GM21423 (cell line): Measurements from ENCODE around the gene CAMK2B.
"Not testable (repeated sequence)": the region's sequence is repeated elsewhere in the genome, so short reads cannot be mapped to it uniquely, and the experiment has no call there.

Source experiments
- ATAC-seq: cut with Tn5 transposase; IDR thresholded peaks from one replicate; pipeline ENCODE4 v1.9.1; 2021; ENCODE audit warnings: mild to moderate bottlenecking, moderate library complexity; ENCODE audit not compliant: unreplicated experiment

CAMK2B gene

GRCh38 chr7:44194562-44195145 is 130.7 kb downstream of the CAMK2B start:
- ATAC-seq = no peak

DNA sequence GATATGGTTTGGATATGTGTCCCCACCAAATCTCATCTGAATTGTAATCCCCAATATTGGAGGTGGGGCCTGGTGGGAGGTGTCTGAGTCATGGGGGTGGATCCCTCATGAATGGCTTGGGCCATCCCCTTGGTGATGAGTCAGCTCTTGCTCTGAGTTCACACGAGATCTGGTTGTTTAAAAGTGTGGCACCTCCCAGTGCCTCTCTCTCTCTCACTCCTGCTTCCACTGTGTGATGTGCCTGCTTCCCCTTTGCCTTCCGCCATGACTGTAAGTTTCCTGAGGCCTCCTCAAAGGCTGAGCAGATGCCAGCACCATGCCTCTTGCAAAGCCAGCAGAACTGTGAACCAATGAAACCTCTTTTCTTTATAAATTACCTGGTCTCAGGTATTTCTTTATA is 131.3 kb downstream of the CAMK2B start:
- no peak for ATAC-seq

DNA sequence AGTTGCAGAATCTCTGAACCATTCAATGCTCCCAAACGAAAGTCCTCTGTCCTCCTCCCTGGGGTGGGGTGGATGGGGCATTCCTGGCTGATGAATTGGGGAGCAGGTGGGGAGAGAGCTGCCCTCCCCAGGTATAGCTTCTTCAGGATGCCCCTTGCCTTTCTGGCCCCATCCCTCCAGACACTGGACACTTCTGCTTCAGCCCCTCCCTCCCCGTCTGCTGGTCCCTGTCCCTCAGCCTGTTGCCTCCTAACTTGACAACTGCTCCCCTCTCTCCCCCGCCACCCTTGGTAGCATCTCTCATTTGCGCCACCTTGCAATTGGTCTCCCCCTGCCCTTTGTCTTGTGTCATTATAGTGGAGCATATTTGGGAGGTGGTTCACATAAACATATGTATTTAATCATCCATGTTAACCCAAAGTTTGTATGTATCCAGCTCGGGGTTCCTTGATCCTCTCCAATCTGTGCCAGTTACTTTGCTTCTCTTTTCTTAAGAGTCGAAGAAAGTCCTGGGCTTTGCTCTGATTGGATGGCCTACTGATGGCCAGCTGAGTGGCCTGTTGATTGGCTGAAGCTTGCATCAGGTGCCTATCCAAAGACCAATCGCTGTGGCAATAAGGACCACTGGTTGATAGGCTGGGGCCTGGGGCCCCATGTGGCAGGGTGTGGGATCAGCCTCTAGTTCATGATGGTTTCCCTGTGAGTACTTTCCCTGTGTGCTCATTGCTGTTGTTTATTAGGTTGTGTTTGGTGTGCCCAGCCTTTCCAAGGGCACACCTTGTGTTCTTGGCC is 132.2 kb downstream of the CAMK2B start:
- no peak for ATAC-seq

- ATAC-seq = no peak
Observed at GRCh38 chr7:44191171-44191570, 134.2 kb downstream of the CAMK2B start.

- no peak for ATAC-seq
Observed at GRCh38 chr7:44189993-44190872, 135.2 kb downstream of the CAMK2B start.

DNA sequence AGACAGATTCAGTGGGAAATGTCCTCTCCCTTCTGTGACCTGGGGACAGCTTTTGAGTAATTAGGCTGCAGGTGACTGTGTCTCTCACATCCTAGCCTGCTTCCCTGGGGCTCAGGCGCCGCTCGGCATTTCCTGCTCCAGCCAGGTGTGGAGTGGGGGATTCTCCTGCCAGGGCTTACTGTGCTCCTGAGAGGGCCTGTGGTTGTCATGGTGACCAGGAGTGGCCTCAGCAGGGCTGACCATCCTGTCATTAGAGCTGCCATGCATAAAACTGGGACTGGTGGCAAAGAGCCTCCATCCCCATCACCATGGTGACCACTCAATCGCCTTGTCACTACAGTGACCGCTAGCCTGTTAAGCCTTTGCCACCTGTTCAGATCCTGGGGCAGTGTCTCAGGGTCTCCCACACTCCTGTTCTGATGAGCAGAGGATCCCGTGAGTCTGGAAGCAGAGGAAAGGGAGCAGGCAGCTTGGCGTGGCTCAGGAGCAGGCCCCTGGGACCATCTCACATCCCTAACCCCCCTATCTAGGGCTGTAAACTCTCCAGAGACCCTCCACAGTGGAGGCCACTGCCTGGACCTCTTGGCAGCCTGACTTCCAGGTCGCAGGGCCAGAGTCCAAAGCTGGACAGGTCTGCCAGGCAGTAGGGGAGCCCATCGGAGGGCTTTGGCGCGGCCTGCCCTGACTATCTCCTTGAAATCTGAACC is 136.0 kb downstream of the CAMK2B start, which contains the start of gene GCK:
GCK (minus strand) TSS at position 154 of the 707 bp plus-strand sequence. CDS start 486 bp downstream, outside the sequence.
- no peak for ATAC-seq

DNA sequence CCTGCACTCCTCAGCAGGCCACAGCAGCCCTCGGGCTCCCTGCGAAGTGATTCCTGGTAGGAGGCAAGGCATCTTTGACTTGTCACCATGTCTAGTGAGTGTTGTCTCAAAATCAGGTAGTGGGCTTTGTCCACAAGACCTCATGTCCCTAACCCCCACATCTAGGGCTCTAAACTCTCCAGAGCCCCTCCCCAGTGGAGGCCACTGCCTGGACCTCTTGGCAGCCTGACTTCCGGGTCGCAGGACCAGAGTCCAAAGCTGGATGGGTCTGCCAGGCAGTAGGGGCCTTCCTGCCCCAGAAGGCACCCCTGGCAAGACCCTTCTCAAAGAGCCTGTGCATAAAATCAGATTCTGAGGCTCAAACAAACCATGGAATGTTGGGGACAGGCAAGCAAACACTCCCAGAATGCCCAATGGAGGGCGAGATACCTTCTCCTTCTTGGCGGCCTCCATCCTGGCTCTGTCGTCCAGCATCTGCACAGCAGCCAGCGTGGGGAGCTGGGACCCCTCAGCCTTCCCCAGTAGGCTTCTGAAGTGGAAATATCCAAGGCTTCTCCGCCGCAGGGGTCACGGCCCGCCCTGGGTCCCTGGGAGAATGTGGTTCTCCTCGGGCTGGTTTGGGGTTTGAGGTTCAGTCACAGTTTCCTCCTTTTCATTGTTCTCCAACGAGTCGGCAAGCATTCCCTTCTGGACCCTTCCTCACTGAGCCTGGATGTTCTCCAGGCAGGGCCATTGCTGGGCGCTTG is 136.7 kb downstream of the CAMK2B start:
- no peak for ATAC-seq

DNA sequence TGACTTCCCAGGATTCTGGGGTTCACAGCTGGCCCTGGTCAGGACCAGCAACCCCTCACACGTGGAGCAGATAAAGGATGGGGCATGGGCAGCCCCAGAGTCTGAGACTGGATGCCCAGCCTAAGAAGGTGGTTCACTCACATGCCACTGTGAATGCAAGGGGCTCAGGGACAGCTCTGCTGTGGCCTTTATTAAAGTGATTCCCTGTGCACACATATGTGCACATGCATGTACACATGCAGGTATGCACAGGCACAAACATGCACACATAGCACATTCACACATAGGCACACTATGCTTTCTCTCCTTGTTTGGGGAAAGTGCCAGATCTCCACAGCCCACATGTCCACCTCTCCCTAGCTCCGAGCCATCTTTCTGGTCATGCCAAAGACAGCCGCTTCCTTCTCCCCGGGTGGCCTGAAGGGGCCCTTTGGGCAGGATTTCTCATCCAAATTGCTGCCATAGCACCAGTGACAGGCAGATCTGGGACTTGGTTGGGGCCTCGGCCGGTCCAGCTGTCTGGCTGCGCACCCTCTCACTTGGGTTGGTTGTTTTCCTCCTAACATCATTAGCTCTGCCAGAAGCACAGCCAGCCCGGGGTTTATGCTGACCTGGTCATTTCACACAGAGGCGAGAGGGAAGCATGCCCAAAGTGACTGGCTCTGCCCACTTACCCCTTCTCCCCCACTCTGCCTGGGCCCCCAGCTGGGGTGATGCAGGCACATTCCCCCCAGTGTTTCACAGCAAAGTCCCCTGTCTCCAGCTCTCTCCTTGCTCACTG is 137.6 kb downstream of the CAMK2B start:
- no peak for ATAC-seq

DNA sequence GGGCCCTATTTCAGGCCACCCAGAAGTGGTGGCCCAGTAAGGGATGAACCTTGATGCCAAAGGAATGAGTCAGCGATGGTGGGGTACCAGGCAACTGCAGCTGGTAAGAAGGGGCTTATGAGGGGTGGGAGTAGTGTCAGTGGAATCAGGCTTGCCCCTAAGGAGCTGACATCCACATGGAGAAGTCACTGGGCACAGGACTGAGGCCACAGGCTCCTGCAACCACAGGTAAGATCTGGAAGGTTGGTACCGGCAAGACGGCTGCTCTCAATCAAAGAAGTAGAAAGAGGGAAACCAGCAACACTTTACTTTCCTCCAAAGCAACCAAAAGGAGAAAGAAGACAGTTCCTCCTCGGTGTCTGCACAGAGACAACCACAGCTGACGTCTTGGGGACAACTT is 138.7 kb downstream of the CAMK2B start:
- ATAC-seq = no peak

DNA sequence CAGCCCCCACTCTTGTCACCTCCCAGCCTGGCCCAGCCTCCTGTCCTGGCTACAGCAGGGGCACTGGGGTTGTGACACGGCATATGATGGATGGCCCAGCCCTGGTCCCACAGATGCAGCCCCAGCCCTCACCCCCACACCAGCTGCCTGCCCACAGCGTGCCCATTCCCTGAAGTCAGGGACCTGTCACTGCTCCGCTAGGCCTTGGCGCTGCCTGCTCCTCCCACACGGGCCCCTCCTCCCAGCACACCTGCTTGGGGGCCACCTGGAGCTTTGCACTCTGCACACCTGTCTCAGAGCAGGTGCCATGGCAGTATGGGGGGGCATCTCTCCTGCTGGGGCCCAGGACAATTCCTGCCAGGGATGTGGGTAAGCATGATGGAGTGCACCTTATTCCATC is 139.7 kb downstream of the CAMK2B start:
- no peak for ATAC-seq

DNA sequence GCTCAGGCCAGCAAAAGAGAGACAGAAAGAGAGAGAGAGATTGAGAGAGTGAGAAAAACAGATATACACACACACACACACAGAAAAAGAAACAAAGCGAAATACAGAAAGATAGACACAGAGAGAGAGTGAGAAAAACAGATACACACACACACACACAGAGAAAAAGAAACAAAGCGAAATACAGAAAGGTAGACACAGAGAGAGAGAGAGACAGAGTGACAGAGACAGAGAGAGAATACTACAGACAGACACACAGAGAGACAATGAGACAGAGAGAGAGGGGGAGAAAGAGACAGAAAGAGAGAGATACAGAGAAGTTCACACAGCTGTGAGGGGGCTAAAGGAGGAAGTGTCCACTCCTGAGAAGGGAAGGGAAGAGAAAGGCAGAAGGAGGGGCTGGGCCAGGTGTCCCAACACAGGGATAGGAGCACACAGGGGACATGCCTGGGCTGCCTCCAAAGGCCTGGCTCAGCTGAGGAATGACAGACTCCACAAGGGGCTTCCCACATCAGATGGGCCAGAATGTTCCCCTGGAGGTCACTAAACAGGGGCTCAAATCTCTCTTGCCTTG is 140.4 kb downstream of the CAMK2B start:
- ATAC-seq = no peak

- no peak for ATAC-seq
Observed at GRCh38 chr7:44184206-44184872, 141.1 kb downstream of the CAMK2B start.

DNA sequence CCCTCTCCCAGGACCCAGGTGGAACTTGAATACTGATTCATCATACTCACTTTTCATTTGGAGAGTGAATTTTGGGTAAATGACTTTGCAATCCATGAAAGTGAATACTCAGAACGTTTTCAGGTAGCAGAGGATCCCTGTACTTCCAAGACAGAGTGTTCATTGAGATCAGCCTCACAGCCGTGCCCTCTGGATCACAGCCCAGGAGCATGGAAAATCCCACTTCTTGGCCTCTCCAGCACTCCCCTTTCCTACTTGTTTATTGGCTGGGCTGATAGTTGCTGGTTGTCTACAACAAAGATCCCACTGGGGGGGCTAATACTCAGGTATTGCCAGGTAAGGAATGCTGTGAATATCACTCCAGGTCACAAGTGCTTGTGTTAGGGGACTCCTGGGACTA is 142.0 kb downstream of the CAMK2B start:
- ATAC-seq = no peak

- no peak for ATAC-seq
Observed at GRCh38 chr7:44182827-44183226, 142.6 kb downstream of the CAMK2B start.

DNA sequence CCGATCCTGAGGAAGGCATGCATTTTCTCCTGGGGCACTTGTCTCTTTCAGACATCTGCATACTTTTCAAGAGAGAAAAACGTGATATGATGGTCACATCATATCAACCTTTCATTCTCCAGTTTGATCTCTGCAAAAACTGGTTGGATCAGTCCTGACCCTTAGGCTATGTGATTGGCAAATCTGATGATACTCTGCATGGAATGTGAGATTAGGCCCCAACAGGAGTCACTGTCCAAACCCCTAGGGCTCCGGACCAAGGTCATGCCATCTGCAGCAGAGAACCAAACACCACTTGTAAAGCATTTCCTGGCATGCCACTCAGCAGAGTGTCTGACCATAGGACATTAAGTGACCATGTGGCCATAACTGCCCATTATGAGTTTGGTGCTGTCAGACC is 144.8 kb downstream of the CAMK2B start:
- no peak for ATAC-seq

GRCh38 chr7:44177570-44178131 is 147.7 kb downstream of the CAMK2B start:
- ATAC-seq = no peak

- ATAC-seq = no peak
Observed at GRCh38 chr7:44176486-44176885, 148.9 kb downstream of the CAMK2B start.

GRCh38 chr7:44175730-44176129 is 149.7 kb downstream of the CAMK2B start:
- no peak for ATAC-seq

- not testable (repeated sequence) for ATAC-seq
Observed at GRCh38 chr7:44174694-44174948, 150.8 kb downstream of the CAMK2B start.
